SK-N-SH treated with all-trans-retinoic acid at 6 μM for 48 hours (cell line): ENCODE results near the gene TANC2.

ENCODE experiments used
- GLIS3 ChIP-seq: fragments of 250-450 bp; sonication (Bioruptor Pico); IDR thresholded peaks from 2 replicates; pipeline ENCODE4 v1.5.0; 2020; ENCODE audit warnings: mild to moderate bottlenecking, moderate library complexity
- ISL1 ChIP-seq: fragments of 250-450 bp; sonication (Bioruptor Pico); IDR thresholded peaks from 2 replicates; pipeline ENCODE4 v2.1.2; 2022; ENCODE audit warnings: mild to moderate bottlenecking, moderate library complexity
- ZC3H10 ChIP-seq: fragments of 250-450 bp; sonication (Bioruptor Pico); IDR thresholded peaks from 2 replicates; pipeline ENCODE4 v1.5.1; 2021; ENCODE audit warnings: mild to moderate bottlenecking, moderate library complexity
- ZFP30 ChIP-seq: fragments of 450-650 bp; formaldehyde crosslinking; IDR thresholded peaks from 2 replicates; pipeline ENCODE4 v1.5.0; 2022; ENCODE audit warnings: mild to moderate bottlenecking, moderate library complexity
- ZNF8 ChIP-seq: fragments of 450-650 bp; formaldehyde crosslinking; IDR thresholded peaks from 2 replicates; pipeline ENCODE4 v1.5.0; 2020; ENCODE audit warnings: mild to moderate bottlenecking, moderate library complexity
- TF ChIP-seq, protein P1 (sequence below): fragments of 250-450 bp; sonication (Bioruptor Pico); IDR thresholded peaks from 2 replicates; pipeline ENCODE4 v1.8.0; 2020; ENCODE audit warnings: mild to moderate bottlenecking, moderate library complexity, borderline replicate concordance

DNA sequence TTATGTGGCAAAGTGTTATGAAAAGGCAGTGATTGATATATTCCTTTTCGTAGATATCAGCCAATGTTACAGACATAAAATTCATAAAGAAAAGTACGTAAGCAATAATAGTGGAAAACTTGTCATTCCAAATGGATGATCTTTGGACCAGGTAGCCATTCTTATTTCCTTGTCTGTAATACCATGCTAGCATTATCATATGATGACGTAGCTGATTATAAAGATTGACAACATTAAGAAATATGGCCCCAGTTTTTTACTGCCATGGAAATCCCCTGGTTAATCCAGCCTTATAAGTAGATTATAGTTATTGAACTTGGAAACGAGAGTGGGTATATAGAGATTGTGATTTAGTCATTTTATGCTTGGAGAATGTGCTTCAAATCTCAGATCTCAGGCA lies 8.8 kb downstream of the TANC2 start:
- TF ChIP-seq GLIS3 (no peak), ZC3H10 (CRISPR knock-in tag) (no peak), ZNF8 (CRISPR knock-in tag) (no peak), ZFP30 (CRISPR knock-in tag) (no peak), ISL1 (CRISPR knock-in tag) (no peak)
- TF ChIP-seq, protein P1, sequence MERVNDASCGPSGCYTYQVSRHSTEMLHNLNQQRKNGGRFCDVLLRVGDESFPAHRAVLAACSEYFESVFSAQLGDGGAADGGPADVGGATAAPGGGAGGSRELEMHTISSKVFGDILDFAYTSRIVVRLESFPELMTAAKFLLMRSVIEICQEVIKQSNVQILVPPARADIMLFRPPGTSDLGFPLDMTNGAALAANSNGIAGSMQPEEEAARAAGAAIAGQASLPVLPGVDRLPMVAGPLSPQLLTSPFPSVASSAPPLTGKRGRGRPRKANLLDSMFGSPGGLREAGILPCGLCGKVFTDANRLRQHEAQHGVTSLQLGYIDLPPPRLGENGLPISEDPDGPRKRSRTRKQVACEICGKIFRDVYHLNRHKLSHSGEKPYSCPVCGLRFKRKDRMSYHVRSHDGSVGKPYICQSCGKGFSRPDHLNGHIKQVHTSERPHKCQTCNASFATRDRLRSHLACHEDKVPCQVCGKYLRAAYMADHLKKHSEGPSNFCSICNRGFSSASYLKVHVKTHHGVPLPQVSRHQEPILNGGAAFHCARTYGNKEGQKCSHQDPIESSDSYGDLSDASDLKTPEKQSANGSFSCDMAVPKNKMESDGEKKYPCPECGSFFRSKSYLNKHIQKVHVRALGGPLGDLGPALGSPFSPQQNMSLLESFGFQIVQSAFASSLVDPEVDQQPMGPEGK, result no peak
